Neural progenitor cell (in vitro differentiated cells): ENCODE results near the gene TMEM115.

Experiments
- CTCF ChIP-seq: fragments of 200-600 bp; sonication (generic); IDR thresholded peaks from 2 replicates; pipeline ENCODE4 v1.5.1; 2017; ENCODE audit warnings: antibody characterized with exemption, mild to moderate bottlenecking
- EZH2 ChIP-seq: fragments of 200-600 bp; sonication (generic); IDR thresholded peaks from 2 replicates; pipeline ENCODE4 v1.6.1; 2017; ENCODE audit warnings: antibody characterized with exemption, mild to moderate bottlenecking, moderate library complexity

- TF ChIP-seq CTCF (no peak), EZH2 (no peak)
These were observed 42.0 kb downstream of the TMEM115 start for GRCh38 chr3:50317300-50317699.
